Sigmoid colon (tissue), 4 donors: ENCODE results near the gene GALNT14.

ENCODE experiments used
- POLR2A ChIP-seq, 2 donors: fragments of 450-650 bp; IDR thresholded peaks; one replicate each; pipeline ENCODE4 v1.6.1; 2016; ENCODE audit warnings: antibody characterized with exemption in 2 of 2, mild to moderate bottlenecking in 2 of 2, moderate library complexity in 2 of 2
- POLR2AphosphoS5 ChIP-seq, 4 donors: sonication (generic); formaldehyde crosslinking; IDR thresholded peaks; one replicate each; pipeline ENCODE4 v1.6.1; 2017; ENCODE audit warnings: antibody characterized with exemption in 4 of 4
- TF ChIP-seq, protein P1 (sequence below), 4 experiments: fragments of 450-650 bp in 3 of 4; fragments of 200-600 bp in 1 of 4; IDR thresholded peaks; one replicate each; pipeline ENCODE4 v1.5.1; 2016 to 2019; ENCODE audit warnings: antibody characterized with exemption in 4 of 4, mild to moderate bottlenecking in 3 of 4, moderate library complexity in 2 of 4

DNA sequence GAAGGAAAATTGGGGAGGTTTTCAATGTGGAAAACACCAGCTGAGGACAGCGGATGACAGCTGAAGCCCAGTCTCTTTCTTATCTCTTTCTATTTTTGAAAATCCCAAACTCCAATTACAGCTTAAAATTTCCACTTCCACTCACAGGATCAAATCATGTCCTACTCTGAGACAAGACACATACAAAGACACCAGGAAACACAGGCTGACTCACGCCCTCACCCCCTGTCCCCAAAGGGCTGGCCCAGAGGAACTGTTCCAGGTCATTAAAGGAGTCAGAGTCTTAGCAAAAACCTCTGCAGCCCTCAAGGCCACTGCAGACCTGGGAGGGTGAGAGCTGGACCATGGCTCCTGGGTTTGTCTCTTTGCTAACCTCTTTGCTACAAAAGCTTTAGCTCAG lies 187.9 kb downstream of the GALNT14 start:
- no peak for TF ChIP-seq POLR2A (IDR thresholded peaks at IDR 0.05)
- TF ChIP-seq, protein P1, sequence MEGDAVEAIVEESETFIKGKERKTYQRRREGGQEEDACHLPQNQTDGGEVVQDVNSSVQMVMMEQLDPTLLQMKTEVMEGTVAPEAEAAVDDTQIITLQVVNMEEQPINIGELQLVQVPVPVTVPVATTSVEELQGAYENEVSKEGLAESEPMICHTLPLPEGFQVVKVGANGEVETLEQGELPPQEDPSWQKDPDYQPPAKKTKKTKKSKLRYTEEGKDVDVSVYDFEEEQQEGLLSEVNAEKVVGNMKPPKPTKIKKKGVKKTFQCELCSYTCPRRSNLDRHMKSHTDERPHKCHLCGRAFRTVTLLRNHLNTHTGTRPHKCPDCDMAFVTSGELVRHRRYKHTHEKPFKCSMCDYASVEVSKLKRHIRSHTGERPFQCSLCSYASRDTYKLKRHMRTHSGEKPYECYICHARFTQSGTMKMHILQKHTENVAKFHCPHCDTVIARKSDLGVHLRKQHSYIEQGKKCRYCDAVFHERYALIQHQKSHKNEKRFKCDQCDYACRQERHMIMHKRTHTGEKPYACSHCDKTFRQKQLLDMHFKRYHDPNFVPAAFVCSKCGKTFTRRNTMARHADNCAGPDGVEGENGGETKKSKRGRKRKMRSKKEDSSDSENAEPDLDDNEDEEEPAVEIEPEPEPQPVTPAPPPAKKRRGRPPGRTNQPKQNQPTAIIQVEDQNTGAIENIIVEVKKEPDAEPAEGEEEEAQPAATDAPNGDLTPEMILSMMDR (IDR thresholded peaks at IDR 0.05): no peak
- TF ChIP-seq POLR2AphosphoS5 (IDR thresholded peaks at IDR 0.05): no peak
